Fibroblast of pulmonary artery (primary cell): Measurements from ENCODE around the gene GFPT2.

Source experiments
- DNase-seq: peaks from one replicate; pipeline ENCODE4 v3.0.0-alpha.2; 2010; ENCODE audit warnings: low read depth
- H3K4me3 ChIP-seq: replicated peaks from 2 replicates; pipeline ENCODE4 v1.5.1; 2011; ENCODE audit warnings: low read depth, mild to moderate bottlenecking, control low read depth, low read length, moderate library complexity
- CTCF ChIP-seq: IDR thresholded peaks from 2 replicates; pipeline ENCODE4 v1.5.1; 2011; ENCODE audit warnings: mild to moderate bottlenecking, control low read depth, low read length, inconsistent platforms; ENCODE audit errors: missing control alignments

GFPT2 gene

GRCh38 chr5:180387798-180388197 lies 34.7 kb upstream of the GFPT2 start:
- no peak for TF ChIP-seq CTCF
- no peak for DNase-seq
- no peak overlapping the region for H3K4me3 ChIP-seq

GRCh38 chr5:180382926-180383325 lies 29.8 kb upstream of the GFPT2 start:
- DNase-seq = no peak
- TF ChIP-seq CTCF = no peak

GRCh38 chr5:180381851-180382480 lies 28.8 kb upstream of the GFPT2 start:
- H3K4me3 ChIP-seq = no peak overlapping the region
- TF ChIP-seq CTCF = no peak
- DNase-seq = no peak

More at GRCh38 chr5:180382926-180383325, 29.8 kb upstream of the GFPT2 start:
- H3K4me3 ChIP-seq = no peak overlapping the region

- DNase-seq = no peak
- no peak overlapping the region for H3K4me3 ChIP-seq
- TF ChIP-seq CTCF = no peak
Measured at GRCh38 chr5:180381428-180381827, 28.3 kb upstream of the GFPT2 start.

GRCh38 chr5:180380856-180381255 lies 27.7 kb upstream of the GFPT2 start:
- no peak for DNase-seq
- no peak for TF ChIP-seq CTCF
- H3K4me3 ChIP-seq = no peak overlapping the region

GRCh38 chr5:180380441-180380840 lies 27.3 kb upstream of the GFPT2 start:
- DNase-seq = no peak
- H3K4me3 ChIP-seq = no peak overlapping the region
- no peak for TF ChIP-seq CTCF
